LNCaP clone FGC (cell line): Measurements from ENCODE around the gene BAZ2B.

Source experiments
- DNase-seq: peaks from one replicate; pipeline ENCODE4 v3.0.0-alpha.2; 2011; ENCODE audit warnings: low read depth
- H3K4me3 ChIP-seq: 2 replicates; pipeline ENCODE4 v1.5.1; 2011; ENCODE audit warnings: mild to moderate bottlenecking, low read depth, low read length, control low read depth
- TF ChIP-seq, protein P1 (sequence below): IDR thresholded peaks from 2 replicates; pipeline ENCODE4 v1.5.1; 2012; ENCODE audit warnings: mild to moderate bottlenecking; ENCODE audit not compliant: control insufficient read depth, insufficient read depth; ENCODE audit errors: extremely low read depth

BAZ2B gene

DNA sequence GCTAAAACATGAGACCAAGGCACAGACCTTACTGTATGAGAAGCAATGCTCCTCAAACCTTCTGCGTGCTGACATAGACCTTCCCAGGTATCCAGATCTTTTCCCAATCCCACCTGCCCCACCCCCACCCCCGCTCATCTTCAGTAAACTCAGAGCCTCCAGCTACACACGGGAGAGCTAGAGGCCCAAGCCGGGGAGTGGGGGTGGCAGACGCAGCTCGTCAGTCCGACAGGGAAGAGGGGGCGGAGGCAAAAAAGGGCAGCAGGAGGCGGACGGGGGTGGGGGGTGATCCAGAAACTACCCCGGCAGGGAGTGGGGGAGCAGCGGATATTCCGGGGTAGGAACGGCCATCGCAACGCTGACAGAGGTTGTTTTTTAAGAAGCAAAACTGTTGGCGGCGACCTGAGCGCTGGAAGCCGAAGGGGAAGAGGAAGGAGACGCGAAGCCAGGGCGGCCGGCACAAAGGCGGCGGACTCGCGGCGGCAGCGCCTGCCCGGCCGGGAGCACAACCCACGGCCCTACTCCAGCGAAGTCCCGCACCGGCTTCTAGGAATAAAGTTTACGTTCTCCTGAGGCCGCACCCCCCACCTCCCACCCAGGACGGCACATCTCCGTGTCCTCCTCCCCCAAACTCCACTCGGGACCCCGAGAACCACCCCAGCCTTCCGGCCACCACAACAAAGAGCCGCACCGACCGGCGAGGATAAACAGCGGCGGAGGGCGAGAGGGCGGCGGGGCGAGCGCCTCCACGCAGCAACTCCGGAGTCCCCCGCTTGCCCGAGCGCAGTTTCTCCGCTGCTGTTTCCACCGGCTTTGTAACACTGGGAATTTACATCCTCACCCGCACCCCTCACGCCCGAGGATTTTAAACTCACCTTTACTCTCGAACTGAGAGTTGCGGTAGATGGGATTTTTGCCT, 722 bp downstream of the BAZ2B start:
- DNase-seq = no peak
- TF ChIP-seq, protein P1, sequence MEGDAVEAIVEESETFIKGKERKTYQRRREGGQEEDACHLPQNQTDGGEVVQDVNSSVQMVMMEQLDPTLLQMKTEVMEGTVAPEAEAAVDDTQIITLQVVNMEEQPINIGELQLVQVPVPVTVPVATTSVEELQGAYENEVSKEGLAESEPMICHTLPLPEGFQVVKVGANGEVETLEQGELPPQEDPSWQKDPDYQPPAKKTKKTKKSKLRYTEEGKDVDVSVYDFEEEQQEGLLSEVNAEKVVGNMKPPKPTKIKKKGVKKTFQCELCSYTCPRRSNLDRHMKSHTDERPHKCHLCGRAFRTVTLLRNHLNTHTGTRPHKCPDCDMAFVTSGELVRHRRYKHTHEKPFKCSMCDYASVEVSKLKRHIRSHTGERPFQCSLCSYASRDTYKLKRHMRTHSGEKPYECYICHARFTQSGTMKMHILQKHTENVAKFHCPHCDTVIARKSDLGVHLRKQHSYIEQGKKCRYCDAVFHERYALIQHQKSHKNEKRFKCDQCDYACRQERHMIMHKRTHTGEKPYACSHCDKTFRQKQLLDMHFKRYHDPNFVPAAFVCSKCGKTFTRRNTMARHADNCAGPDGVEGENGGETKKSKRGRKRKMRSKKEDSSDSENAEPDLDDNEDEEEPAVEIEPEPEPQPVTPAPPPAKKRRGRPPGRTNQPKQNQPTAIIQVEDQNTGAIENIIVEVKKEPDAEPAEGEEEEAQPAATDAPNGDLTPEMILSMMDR = no peak
- H3K4me3 ChIP-seq = peak overlapping the region; percentile 63

DNA sequence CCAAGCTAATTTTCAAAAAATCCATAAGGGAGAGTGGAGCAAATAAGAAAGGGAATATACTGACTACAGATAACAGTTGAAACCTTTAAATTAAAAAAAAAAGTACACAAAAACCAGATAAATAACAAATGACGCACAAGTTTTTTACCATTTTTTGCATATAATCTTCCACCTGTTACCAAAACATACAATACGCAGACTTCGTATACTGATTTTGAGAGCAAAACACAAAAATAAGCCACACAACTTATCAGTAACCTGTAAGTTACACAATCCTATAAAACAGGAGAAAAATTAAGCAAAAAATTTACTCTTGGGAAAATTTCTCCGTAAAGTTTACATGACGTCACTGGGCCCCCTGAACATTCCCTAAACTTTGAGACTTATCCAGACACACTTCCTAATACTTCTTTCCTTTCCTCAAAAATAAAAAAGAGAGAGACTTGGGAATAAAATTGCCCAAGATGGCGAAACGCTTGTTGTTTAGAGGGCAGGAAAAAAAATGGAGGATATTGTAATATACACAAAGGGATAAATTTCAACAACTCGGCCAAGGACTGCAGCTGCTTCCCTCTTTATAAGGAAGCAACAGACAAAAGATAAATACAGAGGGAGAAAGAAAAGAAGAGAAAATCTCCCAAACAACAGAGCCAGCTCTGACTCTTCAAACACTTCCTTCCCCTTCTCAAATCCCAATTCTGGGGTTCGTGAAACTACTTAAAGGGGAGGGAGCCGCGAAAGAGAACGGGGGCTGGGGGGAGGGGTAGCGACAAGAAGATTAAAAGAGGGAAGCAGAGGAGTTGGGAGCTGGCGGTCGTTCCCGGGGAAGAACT, 1.6 kb downstream of the BAZ2B start:
- TF ChIP-seq, protein P1 = no peak
- DNase-seq = no peak
- H3K4me3 ChIP-seq = peak overlapping the region; percentile 63

DNA sequence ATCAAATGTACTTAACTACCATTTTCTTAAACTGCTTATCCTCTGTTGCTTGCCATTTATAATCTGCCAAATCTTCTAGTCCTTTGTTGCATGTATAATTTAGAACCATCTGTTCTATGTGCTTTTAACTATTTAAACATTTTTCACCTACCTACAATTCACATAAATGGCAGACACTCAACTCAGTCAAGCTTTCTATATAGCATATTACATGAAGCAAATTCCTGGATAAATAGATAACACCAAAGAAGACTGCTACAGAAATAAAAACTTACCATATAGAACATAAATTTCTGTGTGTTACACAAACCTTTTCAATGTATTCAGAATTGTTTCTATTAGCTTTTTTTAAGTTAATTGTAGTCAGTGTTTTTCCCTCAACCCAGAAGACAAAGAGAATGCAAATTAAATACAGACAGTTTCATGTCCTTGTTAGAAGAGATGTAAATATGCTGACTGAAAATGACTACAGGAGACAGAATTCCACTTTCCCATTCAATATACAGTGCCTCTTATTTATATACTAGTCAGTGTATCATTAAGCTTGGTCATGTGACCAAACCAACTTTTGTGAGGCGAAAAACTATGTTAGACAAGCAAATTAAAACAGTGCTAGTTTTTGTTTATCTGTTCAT, 2.6 kb downstream of the BAZ2B start:
- TF ChIP-seq, protein P1 = no peak
- H3K4me3 ChIP-seq = peak overlapping the region; percentile 63
- no peak for DNase-seq

DNA sequence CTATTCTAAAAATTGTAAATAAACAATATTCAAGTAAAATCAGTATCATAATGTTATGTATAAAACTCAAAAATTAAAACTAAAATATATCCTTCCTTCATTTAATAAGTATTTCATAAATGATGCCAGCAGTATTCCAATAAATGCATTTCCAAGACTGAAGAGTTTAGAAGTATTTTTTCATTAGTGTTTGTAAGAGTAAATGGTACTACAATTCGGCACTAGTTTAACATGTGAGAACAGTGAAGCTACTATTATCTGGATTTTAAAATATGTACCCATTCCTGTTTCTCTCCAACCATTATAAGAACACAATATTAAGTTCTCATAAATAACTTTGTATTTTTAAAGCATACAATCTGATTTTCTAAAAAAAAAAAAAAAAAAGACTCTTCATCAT, 3.3 kb downstream of the BAZ2B start:
- TF ChIP-seq, protein P1 = no peak
- no peak overlapping the region for H3K4me3 ChIP-seq
- DNase-seq = no peak

DNA sequence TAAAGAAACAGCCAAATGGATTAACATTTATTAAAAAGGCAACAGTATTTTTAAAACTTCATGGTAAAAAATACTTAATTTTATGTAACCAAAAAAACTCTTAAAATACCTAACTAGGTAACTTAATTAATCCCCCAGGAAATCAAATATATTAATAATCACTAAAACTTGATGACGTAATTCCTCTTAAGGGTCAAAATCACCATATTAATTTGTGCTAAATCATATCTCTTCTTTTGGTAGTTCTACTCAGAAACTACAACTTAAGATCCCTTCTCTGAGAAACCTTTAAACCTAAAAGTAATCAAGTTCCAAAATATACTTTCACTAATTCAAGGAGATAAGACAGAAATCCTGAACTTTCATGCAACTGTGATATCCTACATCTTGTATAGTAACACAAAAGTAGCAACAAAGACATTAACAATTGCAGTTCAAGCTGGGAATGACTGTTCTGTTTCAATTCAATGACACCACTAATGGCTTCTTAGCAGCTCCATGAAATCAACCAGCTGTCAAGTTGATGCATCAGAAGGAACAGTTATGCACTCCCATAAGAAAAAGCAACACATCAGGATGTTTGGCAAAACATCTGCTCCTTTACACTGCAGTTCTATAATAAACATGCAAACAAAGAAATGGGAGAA, 4.0 kb downstream of the BAZ2B start:
- TF ChIP-seq, protein P1 = no peak
- H3K4me3 ChIP-seq = no peak overlapping the region
- DNase-seq = no peak

DNA sequence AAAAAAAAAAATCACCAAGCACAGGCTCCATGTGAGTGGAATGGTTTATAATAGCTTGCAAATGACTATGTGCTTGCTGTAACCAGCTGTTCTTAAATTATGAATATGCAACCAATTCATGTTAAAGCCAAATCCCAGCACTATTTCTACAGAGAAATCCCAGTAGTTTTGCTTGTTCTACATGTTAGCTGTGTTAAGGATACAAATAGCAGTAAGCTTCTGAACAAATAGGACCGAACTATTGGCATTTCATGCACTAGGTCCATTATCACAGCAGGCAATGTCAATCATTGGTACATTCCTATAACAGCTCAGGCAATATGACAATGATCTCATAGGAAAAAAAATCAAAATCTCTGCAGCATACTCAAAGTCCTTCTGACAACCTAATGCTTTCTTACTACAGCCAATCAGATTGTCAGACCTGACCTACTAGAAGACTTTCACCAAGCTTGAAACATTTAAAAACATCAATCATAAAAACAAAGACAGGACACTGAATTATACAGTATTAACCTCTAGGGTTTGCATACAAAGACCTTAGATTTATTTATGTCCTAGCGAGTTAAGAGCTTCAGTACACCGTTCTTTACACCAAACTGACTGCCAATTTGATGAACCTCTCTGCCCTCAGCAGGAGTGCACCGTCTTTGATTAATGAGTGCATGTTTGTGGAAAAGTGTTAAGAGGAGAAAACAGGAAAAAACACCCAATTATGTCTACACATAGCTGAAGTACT, 6.4 kb downstream of the BAZ2B start:
- no peak overlapping the region for H3K4me3 ChIP-seq
- no peak for DNase-seq
- TF ChIP-seq, protein P1 = no peak
